H7 (cell line): Measurements from ENCODE around the gene PABPC1L2A. TPM values are rescaled to one million over a fixed set of nuclear protein-coding genes. Genes with fewer than 3 reads are reported as not detected.
"Not testable (repeated sequence)": the region's sequence is repeated elsewhere in the genome, so short reads cannot be mapped to it uniquely, and the experiment has no call there.

Source experiments
- DNase-seq: peaks from one replicate; pipeline ENCODE4 v3.0.0; 2012
- H3K27me3 ChIP-seq: 2 replicates; pipeline ENCODE4 v1.6.0; 2011; ENCODE audit warnings: mild to moderate bottlenecking, low read length; ENCODE audit not compliant: control insufficient read depth, insufficient read depth
- H3K36me3 ChIP-seq: replicated peaks from 2 replicates; pipeline ENCODE4 v1.5.1; 2011; ENCODE audit warnings: low read length; ENCODE audit not compliant: control insufficient read depth, insufficient read depth
- H3K4me3 ChIP-seq: 2 replicates; pipeline ENCODE4 v1.5.1; 2011; ENCODE audit warnings: low read depth, mild to moderate bottlenecking, control low read depth, low read length, moderate library complexity; ENCODE audit not compliant: insufficient read depth
- total RNA-seq: library from RNA; depleted of rRNA; stranded (reverse); fragments of >200 nt; shearing (Covaris generic); gene quantifications from 2 replicates; pipeline ENCODE4 v1.2.3, GENCODE V29; 2014; rRNA removed

Gene PABPC1L2A
- 0.03 and 0.26 TPM in 2 replicates for total RNA-seq

GRCh38 chrX:73079024-73079562 is at the start of gene PABPC1L2A:
TSS of gene PABPC1L2A (minus strand) at chrX:73079512. CDS start at chrX:73079386, 126 bp downstream.
- DNase-seq, H3K36me3 ChIP-seq, H3K27me3 ChIP-seq, H3K4me3 ChIP-seq: not testable (repeated sequence)

GRCh38 chrX:73127700-73128241 is 48.5 kb upstream of the PABPC1L2A start:
- DNase-seq, result peak; percentile 28
- H3K4me3 ChIP-seq, result peak overlapping the region; percentile 20; the same call in 1 of the 2 replicates
- no peaks in the 10 kb centered on the region for H3K27me3 ChIP-seq
- no peaks in the 10 kb centered on the region for H3K36me3 ChIP-seq

- H3K4me3 ChIP-seq, result no peak overlapping the region
- no peaks in the 10 kb centered on the region for H3K36me3 ChIP-seq
- DNase-seq, result no peak
- no peaks in the 10 kb centered on the region for H3K27me3 ChIP-seq
These were observed 46.9 kb upstream of the PABPC1L2A start for GRCh38 chrX:73126240-73126639.

- not testable (repeated sequence) for H3K27me3 ChIP-seq, DNase-seq, H3K4me3 ChIP-seq, H3K36me3 ChIP-seq
These were observed 20.2 kb upstream of the PABPC1L2A start for GRCh38 chrX:73099505-73099904.

GRCh38 chrX:73086766-73087165 is 7.5 kb upstream of the PABPC1L2A start:
- not testable (repeated sequence) for DNase-seq, H3K4me3 ChIP-seq, H3K36me3 ChIP-seq, H3K27me3 ChIP-seq

- not testable (repeated sequence) for H3K27me3 ChIP-seq, H3K36me3 ChIP-seq, DNase-seq, H3K4me3 ChIP-seq
These were observed 572 bp upstream of the PABPC1L2A start for GRCh38 chrX:73079884-73080283.

GRCh38 chrX:73078597-73078996 is 715 bp downstream of the PABPC1L2A start:
- H3K27me3 ChIP-seq, result not testable (repeated sequence)

GRCh38 chrX:73076838-73077237 is 2.5 kb downstream of the PABPC1L2A start:
- H3K27me3 ChIP-seq, result peaks cover 4% of the 10 kb centered on the region
- no peak for DNase-seq

More at GRCh38 chrX:73078597-73078996, 715 bp downstream of the PABPC1L2A start:
- H3K36me3 ChIP-seq, DNase-seq, H3K4me3 ChIP-seq: not testable (repeated sequence)

GRCh38 chrX:73069365-73070035 is 9.8 kb downstream of the PABPC1L2A start:
- no peak for DNase-seq
- H3K36me3 ChIP-seq, result no peaks in the 10 kb centered on the region
- no peak overlapping the region for H3K4me3 ChIP-seq
- H3K27me3 ChIP-seq, result no peaks in the 10 kb centered on the region

More at GRCh38 chrX:73076838-73077237, 2.5 kb downstream of the PABPC1L2A start:
- H3K36me3 ChIP-seq, result no peaks in the 10 kb centered on the region
- H3K4me3 ChIP-seq, result no peak overlapping the region

- H3K36me3 ChIP-seq, result no peaks in the 10 kb centered on the region
- H3K27me3 ChIP-seq, result no peaks in the 10 kb centered on the region
- no peak overlapping the region for H3K4me3 ChIP-seq
- DNase-seq, result no peak
These were observed 10.6 kb downstream of the PABPC1L2A start for GRCh38 chrX:73068467-73069364.

GRCh38 chrX:73067761-73068466 is 11.4 kb downstream of the PABPC1L2A start:
- DNase-seq, H3K4me3 ChIP-seq, H3K36me3 ChIP-seq, H3K27me3 ChIP-seq: not testable (repeated sequence)

GRCh38 chrX:73028876-73029275 is 50.4 kb downstream of the PABPC1L2A start:
- H3K4me3 ChIP-seq, result no peak overlapping the region
- no peak for DNase-seq
- H3K36me3 ChIP-seq, result no peaks in the 10 kb centered on the region
- no peaks in the 10 kb centered on the region for H3K27me3 ChIP-seq
